ENCODE results near the gene CEP170B. TPM values are rescaled to one million over a fixed set of nuclear protein-coding genes. Genes with fewer than 3 reads are reported as not detected.

The CEP170B gene
- total and polyA plus RNA-seq, 2 donors (not counting 1 experiment from before 2014, with no cell fraction given), result 0.16 to 0.59 TPM

DNA sequence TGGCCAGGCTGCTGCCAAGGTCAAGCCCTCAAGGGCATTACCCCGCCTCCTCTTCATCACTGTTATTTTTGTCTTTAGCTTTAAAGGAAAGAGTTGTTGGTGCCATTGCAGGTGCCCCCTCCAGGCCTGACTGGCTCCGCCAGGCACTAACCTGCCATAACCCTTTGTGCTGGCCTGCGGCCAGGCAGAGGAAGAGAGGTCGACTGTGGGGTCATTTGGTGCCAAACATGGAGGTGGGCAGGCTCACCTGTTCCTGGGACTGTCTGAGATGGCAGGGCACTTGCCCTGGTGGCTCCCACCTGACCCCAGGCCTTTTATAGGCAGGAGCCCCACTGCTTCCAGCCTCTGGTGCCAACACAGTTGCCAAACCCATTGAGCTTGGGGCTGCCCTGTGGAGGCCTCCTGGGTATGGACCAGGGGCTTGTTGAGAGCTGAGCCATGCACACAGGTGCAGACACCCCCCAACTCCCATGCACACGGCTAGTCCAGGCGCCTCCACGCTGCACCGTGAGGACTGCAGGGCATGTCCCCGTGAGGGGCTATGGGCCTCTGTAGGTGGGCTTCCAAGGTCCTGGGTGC lies 30.2 kb downstream of the CEP170B start:
- H3K4me2 ChIP-seq (replicated peaks; ENCODE audit: low read depth, low read length, poor library complexity, severe bottlenecking), result no peak overlapping the region
- H3K27me3 ChIP-seq (replicated peaks in 1 of 4; ENCODE audit: control extremely low read depth in 1 of 4, control insufficient read depth in 3 of 4, insufficient read depth in 4 of 4, low read length in 3 of 4), result peaks cover 0 to 4% (median 0%) of the 10 kb centered on the region in 4 experiments
- CTCF ChIA-PET, result interaction anchor here (0.6 to 4.1 kb wide), 9 partner anchors 13 to 781 kb away, joined by 3 to 34 read pairs (median 4); no protein-coding TSS in a partner anchor
- POLR2A ChIA-PET, result interaction anchor here (1.2 kb wide), 1 partner anchor 32 kb away, joined by 3 read pairs; no protein-coding TSS in a partner anchor
- DNase-seq (no peak), ATAC-seq (ENCODE audit: low read depth) (no peak)
- intact Hi-C loops (cut with micrococcal nuclease), result no loop called here
- no peak for TF ChIP-seq EZH2 (IDR thresholded peaks at IDR 0.05; ENCODE audit: borderline replicate concordance, insufficient read depth, low read depth, low read length, poor library complexity, severe bottlenecking)
- TF ChIP-seq, protein P1, sequence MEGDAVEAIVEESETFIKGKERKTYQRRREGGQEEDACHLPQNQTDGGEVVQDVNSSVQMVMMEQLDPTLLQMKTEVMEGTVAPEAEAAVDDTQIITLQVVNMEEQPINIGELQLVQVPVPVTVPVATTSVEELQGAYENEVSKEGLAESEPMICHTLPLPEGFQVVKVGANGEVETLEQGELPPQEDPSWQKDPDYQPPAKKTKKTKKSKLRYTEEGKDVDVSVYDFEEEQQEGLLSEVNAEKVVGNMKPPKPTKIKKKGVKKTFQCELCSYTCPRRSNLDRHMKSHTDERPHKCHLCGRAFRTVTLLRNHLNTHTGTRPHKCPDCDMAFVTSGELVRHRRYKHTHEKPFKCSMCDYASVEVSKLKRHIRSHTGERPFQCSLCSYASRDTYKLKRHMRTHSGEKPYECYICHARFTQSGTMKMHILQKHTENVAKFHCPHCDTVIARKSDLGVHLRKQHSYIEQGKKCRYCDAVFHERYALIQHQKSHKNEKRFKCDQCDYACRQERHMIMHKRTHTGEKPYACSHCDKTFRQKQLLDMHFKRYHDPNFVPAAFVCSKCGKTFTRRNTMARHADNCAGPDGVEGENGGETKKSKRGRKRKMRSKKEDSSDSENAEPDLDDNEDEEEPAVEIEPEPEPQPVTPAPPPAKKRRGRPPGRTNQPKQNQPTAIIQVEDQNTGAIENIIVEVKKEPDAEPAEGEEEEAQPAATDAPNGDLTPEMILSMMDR (IDR thresholded peaks at IDR 0.05), result no peak
- no peaks in the 10 kb centered on the region for H3K9me3 Mint-ChIP-seq (ENCODE audit: insufficient read depth)
- H3K4me1 Mint-ChIP-seq, result peaks cover 4% of the 10 kb centered on the region
- no peaks in the 10 kb centered on the region for H4K20me1 ChIP-seq (ENCODE audit: control insufficient read depth, insufficient read depth, low read length, poor library complexity, severe bottlenecking)
- H2AFZ ChIP-seq (ENCODE audit: insufficient read depth, low read depth, low read length, poor library complexity, severe bottlenecking), result no peak overlapping the region
- no peaks in the 10 kb centered on the region for H3K9me3 ChIP-seq (ENCODE audit: control extremely low read depth in 1 of 3, control insufficient read depth in 2 of 3, insufficient read depth in 1 of 3, low read length in 2 of 3)
- no peaks in the 10 kb centered on the region for H3K36me3 ChIP-seq (replicated peaks in 1 of 2; ENCODE audit: control extremely low read depth in 1 of 2, control insufficient read depth in 1 of 2, extremely low read depth in 1 of 2, insufficient read depth in 2 of 2, low read length in 1 of 2)
- no peak overlapping the region for H3K4me3 ChIP-seq (ENCODE audit: control extremely low read depth in 1 of 5, extremely low read depth in 1 of 5, insufficient read depth in 1 of 5, low read depth in 2 of 5, low read length in 4 of 5)
- H3K27ac ChIP-seq (ENCODE audit: low read length in 2 of 2), result no peak overlapping the region
- peaks cover 0 to 5% of the 10 kb centered on the region in 2 donors for H3K4me1 ChIP-seq (ENCODE audit: control insufficient read depth in 2 of 2, insufficient read depth in 2 of 2, low read length in 2 of 2)
- peaks cover 5% of the 10 kb centered on the region for H3K27me3 Mint-ChIP-seq
- H3K9ac ChIP-seq (ENCODE audit: low read length), result no peak overlapping the region
- no peak overlapping the region for H3K4me3 Mint-ChIP-seq
- 91% methylated on average over 7 of the region's 9 CpGs for WGBS (ENCODE audit: insufficient coverage)
- no peaks in the 10 kb centered on the region for H3K79me2 ChIP-seq (ENCODE audit: control insufficient read depth, insufficient read depth, low read length)
- no peak overlapping the region for H3K27ac Mint-ChIP-seq
